GM10248 (cell line): ENCODE measurements around the gene SSH2.

Source experiments
- CTCF ChIA-PET: fragments of 300-600 bp; sonication (Branson Sonifier 250); formaldehyde crosslinking; extraction: SDS; loops from one replicate; lab custom pipeline; 2021; ENCODE audit warnings: antibody characterized with exemption; lab: Yijun Ruan, JAX
- POLR2A ChIA-PET: fragments of 350-650 bp; sonication (Branson Sonifier 250); formaldehyde crosslinking; extraction: SDS; loops from one replicate; lab custom pipeline; 2020; ENCODE audit warnings: antibody characterized with exemption; lab: Yijun Ruan, JAX
- DNase-seq: peaks from one replicate; pipeline ENCODE4 v3.0.0; 2012; ENCODE audit errors: extremely low spot score
- CTCF ChIP-seq: IDR thresholded peaks from 2 replicates; pipeline ENCODE4 v1.5.1; 2012; ENCODE audit warnings: mild to moderate bottlenecking, low read depth; ENCODE audit errors: extremely low read depth, missing control alignments, control extremely low read depth

Gene SSH2

GRCh38 chr17:29723278-29724047 lies 206.6 kb downstream of the SSH2 start:
- no peak for TF ChIP-seq CTCF
- ChIA-PET POLR2A (interaction anchor here (0.7 to 1.3 kb wide), 2 partner anchors 12 to 107 kb away, joined by 4 to 6 read pairs; no protein-coding TSS in a partner anchor), CTCF (interaction anchor here (0.7 to 5.0 kb wide), 12 partner anchors 9 to 208 kb away, joined by 3 to 33 read pairs (median 4); no protein-coding TSS in a partner anchor)
- DNase-seq: peak; percentile 28

DNA sequence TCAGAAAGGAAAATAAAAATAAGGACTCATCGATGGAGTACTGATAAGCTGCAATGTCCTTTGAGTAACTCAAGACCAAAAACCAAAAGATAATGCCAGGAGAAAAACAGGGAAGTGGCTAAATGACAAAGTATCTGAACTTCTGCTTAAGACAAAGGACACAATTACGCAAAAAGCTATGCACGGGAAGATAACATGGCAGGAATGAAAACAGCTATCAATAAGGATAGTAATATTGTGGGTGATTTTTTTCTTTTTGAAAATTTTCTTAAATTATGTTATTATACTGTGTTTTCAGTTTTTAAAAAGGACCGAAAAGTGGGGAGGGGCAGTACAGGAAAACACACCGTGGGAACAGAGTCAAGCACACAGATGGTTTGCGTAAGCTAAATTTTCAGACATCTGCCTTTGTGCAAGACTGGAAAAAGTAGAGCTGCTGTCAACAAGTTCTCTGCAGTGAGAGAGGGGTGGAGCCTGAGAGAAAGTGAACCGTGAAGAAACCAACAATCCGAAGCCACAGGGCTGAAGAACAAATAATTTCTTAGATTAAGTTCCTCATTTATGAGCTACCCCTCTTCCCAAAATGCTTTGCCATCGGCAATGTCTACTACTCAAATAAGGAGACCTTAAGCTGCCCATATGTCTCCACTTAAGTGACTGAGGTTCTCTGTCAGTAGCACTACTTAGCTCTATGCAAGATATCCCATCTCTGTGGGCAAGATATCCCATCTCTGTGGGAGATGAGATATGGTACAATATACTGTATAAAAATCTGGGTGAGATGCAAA lies 207.4 kb downstream of the SSH2 start:
- ChIA-PET POLR2A (interaction anchor here (0.7 to 1.3 kb wide), 4 partner anchors 11 to 106 kb away, joined by 3 to 6 read pairs (median 4); no protein-coding TSS in a partner anchor), CTCF (interaction anchor here (0.7 to 5.0 kb wide), 10 partner anchors 10 to 209 kb away, joined by 3 to 33 read pairs (median 4); no protein-coding TSS in a partner anchor)
- DNase-seq: peak; percentile 69
- TF ChIP-seq CTCF: no peak

- CTCF ChIA-PET: interaction anchor here (2.9 to 5.0 kb wide), 2 partner anchors 8 to 16 kb away, joined by 18 to 33 read pairs; no protein-coding TSS in a partner anchor
- TF ChIP-seq CTCF: no peak
- no peak for DNase-seq
- POLR2A ChIA-PET: no interaction called here
Observed at GRCh38 chr17:29720551-29720950, 209.5 kb downstream of the SSH2 start.

- ChIA-PET CTCF (no interaction called here), POLR2A (no interaction called here)
- DNase-seq: no peak
- no peak for TF ChIP-seq CTCF
Observed at GRCh38 chr17:29719469-29719868, 210.6 kb downstream of the SSH2 start.

- TF ChIP-seq CTCF: no peak
- DNase-seq: no peak
- POLR2A ChIA-PET: no interaction called here
- CTCF ChIA-PET: interaction anchor here (1.7 kb wide), 1 partner anchor 61 kb away, joined by 8 read pairs; no protein-coding TSS in a partner anchor
Observed at GRCh38 chr17:29718446-29719039, 211.5 kb downstream of the SSH2 start.

GRCh38 chr17:29717817-29718216 lies 212.2 kb downstream of the SSH2 start:
- CTCF ChIA-PET: interaction anchor here (0.7 to 1.9 kb wide), 5 partner anchors 10 to 100 kb away, joined by 3 to 8 read pairs (median 4); no protein-coding TSS in a partner anchor
- DNase-seq: no peak
- POLR2A ChIA-PET: no interaction called here
- TF ChIP-seq CTCF: no peak
